Mesendoderm (in vitro differentiated cells): ENCODE data around the gene CADPS.

Experiments used
- DNase-seq: peaks from one replicate; pipeline ENCODE4 v3.0.0; 2013
- H2AK5ac ChIP-seq: 2 replicates; pipeline ENCODE4 v1.6.1; 2013; ENCODE audit warnings: low read length, inconsistent platforms
- H2BK120ac ChIP-seq: 2 replicates; pipeline ENCODE4 v1.6.1; 2013; ENCODE audit warnings: low read depth, mild to moderate bottlenecking, low read length, moderate library complexity, mixed read lengths
- H2BK15ac ChIP-seq: replicated peaks from 2 replicates; pipeline ENCODE4 v1.6.1; 2013; ENCODE audit warnings: low read depth, mild to moderate bottlenecking, moderate library complexity
- H2BK5ac ChIP-seq: 2 replicates; pipeline ENCODE4 v1.6.1; 2013; ENCODE audit warnings: low read length, inconsistent platforms
- H3K18ac ChIP-seq: 2 replicates; pipeline ENCODE4 v1.6.1; 2013; ENCODE audit warnings: mild to moderate bottlenecking, low read length, mixed read lengths
- H3K23ac ChIP-seq: one replicate; pipeline ENCODE4 v1.6.1; 2013; ENCODE audit warnings: low read length
- H3K27ac ChIP-seq: 2 replicates; pipeline ENCODE4 v1.5.1; 2013; ENCODE audit warnings: low read depth, mild to moderate bottlenecking, inconsistent platforms, low read length, moderate library complexity
- H3K27me3 ChIP-seq: 2 replicates; pipeline ENCODE4 v1.6.1; 2013; ENCODE audit warnings: low read length, control low read depth, mild to moderate bottlenecking, inconsistent platforms; ENCODE audit not compliant: insufficient read depth, poor library complexity
- H3K36me3 ChIP-seq: 2 replicates; pipeline ENCODE4 v1.6.1; 2013; ENCODE audit warnings: low read length, inconsistent platforms; ENCODE audit not compliant: control insufficient read depth, insufficient read depth
- H3K4ac ChIP-seq: one replicate; pipeline ENCODE4 v1.6.1; 2013; ENCODE audit warnings: low read depth, mild to moderate bottlenecking, low read length, moderate library complexity
- H3K4me1 ChIP-seq: 2 replicates; pipeline ENCODE4 v1.6.1; 2013; ENCODE audit warnings: low read depth, low read length, inconsistent platforms; ENCODE audit not compliant: control insufficient read depth
- H3K4me2 ChIP-seq: 2 replicates; pipeline ENCODE4 v1.6.1; 2013; ENCODE audit warnings: low read length
- H3K4me3 ChIP-seq: 2 replicates; pipeline ENCODE4 v1.5.1; 2013; ENCODE audit warnings: mild to moderate bottlenecking, low read length
- H3K56ac ChIP-seq: one replicate; pipeline ENCODE4 v1.6.1; 2013; ENCODE audit warnings: low read length
- H3K79me1 ChIP-seq: 2 replicates; pipeline ENCODE4 v1.6.1; 2013; ENCODE audit warnings: low read length, inconsistent platforms
- H3K79me2 ChIP-seq: 2 replicates; pipeline ENCODE4 v1.6.1; 2013; ENCODE audit warnings: mild to moderate bottlenecking, low read length; ENCODE audit not compliant: control insufficient read depth, insufficient read depth
- H3K9ac ChIP-seq: 2 replicates; pipeline ENCODE4 v1.6.1; 2013; ENCODE audit warnings: low read length, inconsistent platforms
- H4K5ac ChIP-seq: one replicate; pipeline ENCODE4 v1.6.1; 2013; ENCODE audit warnings: low read length
- H4K8ac ChIP-seq: one replicate; pipeline ENCODE4 v1.6.1; 2013; ENCODE audit warnings: low read depth, mild to moderate bottlenecking, control low read depth, low read length, moderate library complexity
- WGBS: extraction: QIAGEN DNeasy Blood & Tissue Kit; methylation state at CpG from one replicate; pipeline ENCODE4 v1.1.7; 2013; ENCODE audit warnings: low lambda C conversion rate, missing lambda C conversion rate; ENCODE audit not compliant: insufficient coverage; ENCODE audit errors: extremely low coverage; 5-methylcytosine and 5-hydroxymethylcytosine counted together

Gene CADPS

GRCh38 chr3:62453448-62453847 lies 421.8 kb downstream of the CADPS start:
- H3K4me2 ChIP-seq: no peak overlapping the region
- no CpG with 5 or more reads among the region's 6 CpGs for WGBS
- H3K36me3 ChIP-seq: no peaks in the 10 kb centered on the region
- no peak overlapping the region for H3K23ac ChIP-seq
- H3K9ac ChIP-seq: no peak overlapping the region
- H3K27me3 ChIP-seq: no peaks in the 10 kb centered on the region
- H3K18ac ChIP-seq: no peak overlapping the region
- H3K4me3 ChIP-seq: no peak overlapping the region
- no peak for DNase-seq
- no peak overlapping the region for H3K4ac ChIP-seq
- H3K27ac ChIP-seq: no peak overlapping the region
- no peak overlapping the region for H4K8ac ChIP-seq
- H2BK120ac ChIP-seq: no peak overlapping the region
- no peaks in the 10 kb centered on the region for H3K79me1 ChIP-seq
- H2BK5ac ChIP-seq: no peak overlapping the region
- H3K79me2 ChIP-seq: no peaks in the 10 kb centered on the region
- no peak overlapping the region for H2AK5ac ChIP-seq
- no peak overlapping the region for H4K5ac ChIP-seq
- no peaks in the 10 kb centered on the region for H3K4me1 ChIP-seq
- H3K56ac ChIP-seq: no peak overlapping the region
- no peak overlapping the region for H2BK15ac ChIP-seq

- no peaks in the 10 kb centered on the region for H3K79me1 ChIP-seq
- H3K27me3 ChIP-seq: no peaks in the 10 kb centered on the region
- no peak overlapping the region for H3K9ac ChIP-seq
- no peak overlapping the region for H2BK15ac ChIP-seq
- H2BK120ac ChIP-seq: no peak overlapping the region
- DNase-seq: no peak
- H3K56ac ChIP-seq: no peak overlapping the region
- no peak overlapping the region for H3K4me2 ChIP-seq
- no peak overlapping the region for H3K27ac ChIP-seq
- H3K79me2 ChIP-seq: no peaks in the 10 kb centered on the region
- H3K4ac ChIP-seq: no peak overlapping the region
- no peak overlapping the region for H3K23ac ChIP-seq
- no peak overlapping the region for H3K4me3 ChIP-seq
- H4K8ac ChIP-seq: no peak overlapping the region
- no peak overlapping the region for H3K18ac ChIP-seq
- H4K5ac ChIP-seq: no peak overlapping the region
- H3K36me3 ChIP-seq: no peaks in the 10 kb centered on the region
- WGBS: no CpG with 5 or more reads among the region's 8 CpGs
- H2BK5ac ChIP-seq: no peak overlapping the region
- no peak overlapping the region for H2AK5ac ChIP-seq
- no peaks in the 10 kb centered on the region for H3K4me1 ChIP-seq
Observed at GRCh38 chr3:62451211-62451887, 423.9 kb downstream of the CADPS start.

GRCh38 chr3:62446337-62446940 lies 428.8 kb downstream of the CADPS start:
- H2AK5ac ChIP-seq: no peak overlapping the region
- no peaks in the 10 kb centered on the region for H3K79me1 ChIP-seq
- no peak overlapping the region for H3K9ac ChIP-seq
- 100% methylated on average over 1 of the region's 5 CpGs for WGBS
- H3K18ac ChIP-seq: no peak overlapping the region
- no peaks in the 10 kb centered on the region for H3K36me3 ChIP-seq
- DNase-seq: no peak
- no peak overlapping the region for H4K5ac ChIP-seq
- H3K4ac ChIP-seq: no peak overlapping the region
- no peak overlapping the region for H3K56ac ChIP-seq
- H3K27me3 ChIP-seq: no peaks in the 10 kb centered on the region
- H3K4me3 ChIP-seq: no peak overlapping the region
- no peak overlapping the region for H2BK15ac ChIP-seq
- H3K23ac ChIP-seq: no peak overlapping the region
- H3K79me2 ChIP-seq: no peaks in the 10 kb centered on the region
- H3K4me1 ChIP-seq: no peaks in the 10 kb centered on the region
- no peak overlapping the region for H2BK120ac ChIP-seq
- H3K4me2 ChIP-seq: no peak overlapping the region
- no peak overlapping the region for H4K8ac ChIP-seq
- H3K27ac ChIP-seq: no peak overlapping the region
- no peak overlapping the region for H2BK5ac ChIP-seq

- Histone ChIP-seq H3K4me1 (no peaks in the 10 kb centered on the region), H4K8ac (no peak overlapping the region), H3K4ac (no peak overlapping the region), H3K9ac (no peak overlapping the region), H3K79me2 (no peaks in the 10 kb centered on the region), H3K4me2 (no peak overlapping the region), H4K5ac (no peak overlapping the region), H2BK15ac (no peak overlapping the region), H2BK5ac (no peak overlapping the region), H3K23ac (no peak overlapping the region), H3K79me1 (no peaks in the 10 kb centered on the region), H3K27me3 (no peaks in the 10 kb centered on the region), H3K56ac (no peak overlapping the region), H3K36me3 (no peaks in the 10 kb centered on the region), H2AK5ac (no peak overlapping the region), H2BK120ac (no peak overlapping the region), H3K4me3 (no peak overlapping the region), H3K27ac (no peak overlapping the region), H3K18ac (no peak overlapping the region)
- peak; percentile 8 for DNase-seq
- no CpG with 5 or more reads among the region's 1 CpG for WGBS
Observed at GRCh38 chr3:62445275-62445674, 429.9 kb downstream of the CADPS start.

GRCh38 chr3:62439978-62440377 lies 435.2 kb downstream of the CADPS start:
- H3K79me1 ChIP-seq: no peaks in the 10 kb centered on the region
- H3K4me1 ChIP-seq: no peaks in the 10 kb centered on the region
- no peak overlapping the region for H3K4me2 ChIP-seq
- H3K79me2 ChIP-seq: no peaks in the 10 kb centered on the region
- H3K27ac ChIP-seq: no peak overlapping the region
- H3K27me3 ChIP-seq: no peaks in the 10 kb centered on the region
- no peak for DNase-seq
- no peak overlapping the region for H2BK15ac ChIP-seq
- H2BK5ac ChIP-seq: no peak overlapping the region
- no peak overlapping the region for H4K5ac ChIP-seq
- no peak overlapping the region for H3K23ac ChIP-seq
- no peak overlapping the region for H2AK5ac ChIP-seq
- no peak overlapping the region for H3K4me3 ChIP-seq
- no peak overlapping the region for H3K4ac ChIP-seq
- no peak overlapping the region for H4K8ac ChIP-seq
- H2BK120ac ChIP-seq: no peak overlapping the region
- no peak overlapping the region for H3K18ac ChIP-seq
- no peak overlapping the region for H3K56ac ChIP-seq
- H3K36me3 ChIP-seq: no peaks in the 10 kb centered on the region
- H3K9ac ChIP-seq: no peak overlapping the region
